Brain microvascular endothelial cell (primary cell): ENCODE data around the gene SERPIND1.

Experiments used
- DNase-seq: peaks from one replicate; pipeline ENCODE4 v3.0.0-alpha.2; 2020
- H3K27ac ChIP-seq: fragments of 250-450 bp; sonication (Bioruptor Pico); 2 replicates; pipeline ENCODE4 v1.5.1; 2020; ENCODE audit warnings: mild to moderate bottlenecking, moderate library complexity
- H3K27me3 ChIP-seq: fragments of 250-450 bp; sonication (Bioruptor Pico); replicated peaks from 2 replicates; pipeline ENCODE4 v1.5.1; 2020; ENCODE audit warnings: mild to moderate bottlenecking
- H3K36me3 ChIP-seq: fragments of 250-450 bp; sonication (Bioruptor Pico); replicated peaks from 2 replicates; pipeline ENCODE4 v1.5.1; 2020; ENCODE audit warnings: mild to moderate bottlenecking
- H3K4me3 ChIP-seq: 2 replicates; pipeline ENCODE4 v1.5.1; 2011; ENCODE audit warnings: low read depth, mild to moderate bottlenecking, control low read depth, low read length, moderate library complexity
- in situ Hi-C: cut with HindIII; loops from 2 replicates; pipeline ENCODE4 v1.10.0; 2017; ENCODE audit warnings: low sequenced_read_pairs, low pct_ligation_motif_present
- TF ChIP-seq, protein P1 (sequence below): IDR thresholded peaks from 2 replicates; pipeline ENCODE4 v1.5.1; 2011; ENCODE audit warnings: low read depth, mild to moderate bottlenecking, moderate library complexity, low read length, control low read depth, inconsistent platforms; ENCODE audit errors: missing control alignments

The SERPIND1 gene

DNA sequence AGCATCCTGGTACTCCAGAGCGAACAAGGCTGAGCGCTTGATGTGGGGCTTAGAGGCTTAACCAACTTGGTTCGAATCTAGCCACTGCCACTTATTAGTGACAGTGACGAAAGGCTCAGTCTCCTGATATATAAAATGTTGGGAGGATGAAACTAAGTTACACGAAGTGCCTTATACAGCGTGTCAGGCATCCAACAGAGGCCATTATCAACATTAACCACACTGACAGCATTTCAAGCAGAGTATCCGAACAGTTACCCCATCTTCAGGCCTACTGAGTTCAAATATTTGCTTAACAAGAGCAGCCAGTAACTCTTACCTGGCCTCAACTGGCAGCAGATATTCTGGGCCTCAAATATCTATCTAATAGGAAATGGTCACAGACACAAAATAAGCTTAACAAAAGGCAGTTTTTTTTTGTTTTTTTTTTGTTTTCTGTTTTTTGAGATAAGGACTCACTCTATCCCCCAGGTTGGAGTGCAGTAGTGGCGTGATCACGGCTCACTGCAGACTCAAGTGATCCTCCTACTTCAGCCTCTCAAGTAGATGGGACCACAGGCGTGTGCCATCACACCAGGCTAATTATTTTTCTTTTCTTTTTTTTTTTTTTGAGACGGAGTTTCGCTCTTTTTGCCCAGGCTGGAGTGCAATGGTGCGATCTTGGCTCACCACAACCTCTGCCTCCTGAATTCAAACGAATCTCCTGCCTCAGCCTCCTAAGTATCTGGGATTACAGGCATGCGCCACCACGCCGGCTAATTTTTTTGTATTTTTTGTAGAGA lies 2.9 kb downstream of the SERPIND1 start:
- TF ChIP-seq, protein P1, sequence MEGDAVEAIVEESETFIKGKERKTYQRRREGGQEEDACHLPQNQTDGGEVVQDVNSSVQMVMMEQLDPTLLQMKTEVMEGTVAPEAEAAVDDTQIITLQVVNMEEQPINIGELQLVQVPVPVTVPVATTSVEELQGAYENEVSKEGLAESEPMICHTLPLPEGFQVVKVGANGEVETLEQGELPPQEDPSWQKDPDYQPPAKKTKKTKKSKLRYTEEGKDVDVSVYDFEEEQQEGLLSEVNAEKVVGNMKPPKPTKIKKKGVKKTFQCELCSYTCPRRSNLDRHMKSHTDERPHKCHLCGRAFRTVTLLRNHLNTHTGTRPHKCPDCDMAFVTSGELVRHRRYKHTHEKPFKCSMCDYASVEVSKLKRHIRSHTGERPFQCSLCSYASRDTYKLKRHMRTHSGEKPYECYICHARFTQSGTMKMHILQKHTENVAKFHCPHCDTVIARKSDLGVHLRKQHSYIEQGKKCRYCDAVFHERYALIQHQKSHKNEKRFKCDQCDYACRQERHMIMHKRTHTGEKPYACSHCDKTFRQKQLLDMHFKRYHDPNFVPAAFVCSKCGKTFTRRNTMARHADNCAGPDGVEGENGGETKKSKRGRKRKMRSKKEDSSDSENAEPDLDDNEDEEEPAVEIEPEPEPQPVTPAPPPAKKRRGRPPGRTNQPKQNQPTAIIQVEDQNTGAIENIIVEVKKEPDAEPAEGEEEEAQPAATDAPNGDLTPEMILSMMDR, result no peak
- DNase-seq, result no peak
- in situ Hi-C loops, result no loop called here
- Histone ChIP-seq H3K27ac (peak overlapping the region; percentile 70), H3K36me3 (peaks cover 4% of the 10 kb centered on the region), H3K4me3 (no peak overlapping the region), H3K27me3 (no peaks in the 10 kb centered on the region)

DNA sequence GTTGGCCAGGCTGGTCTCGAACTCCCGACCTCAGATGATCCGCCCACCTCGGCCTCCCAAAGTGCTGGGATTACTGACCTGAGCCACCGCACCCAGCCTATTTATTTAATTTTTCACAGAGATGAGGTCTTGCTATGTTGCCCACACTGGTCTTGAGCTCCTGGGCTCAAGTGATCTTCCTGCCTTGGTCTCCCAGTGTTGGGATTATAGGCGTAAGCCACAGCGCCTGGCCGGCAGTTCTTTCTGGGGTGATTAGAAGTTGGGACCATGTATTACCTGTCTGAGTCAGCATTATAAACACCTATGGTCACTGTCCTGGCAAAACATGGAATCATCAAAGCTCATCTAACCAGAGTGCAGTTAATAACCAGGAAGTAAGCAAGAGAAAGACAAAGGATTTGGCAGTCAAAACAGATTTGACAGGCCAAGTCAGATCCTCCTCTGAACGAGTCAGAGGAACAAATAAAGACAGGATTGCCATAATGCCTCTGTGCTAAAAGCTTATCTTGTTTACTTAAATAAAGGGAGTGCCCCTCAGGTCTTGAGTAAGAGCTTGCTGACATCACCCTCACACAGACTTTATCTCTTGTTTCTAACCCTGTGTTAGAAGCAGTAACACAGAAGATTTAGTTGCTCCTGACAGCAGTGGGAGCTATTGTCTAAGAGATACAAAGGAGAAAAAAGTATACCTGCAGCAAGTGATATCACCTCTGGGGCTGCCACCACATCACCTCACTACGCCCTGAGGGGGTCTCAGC lies 3.7 kb downstream of the SERPIND1 start:
- peak; percentile 84 for DNase-seq
- in situ Hi-C loops, result no loop called here
- TF ChIP-seq, protein P1, result peak; percentile 22
- Histone ChIP-seq H3K27ac (peak overlapping the region; percentile 70), H3K4me3 (no peak overlapping the region), H3K27me3 (no peaks in the 10 kb centered on the region), H3K36me3 (peaks cover 2% of the 10 kb centered on the region)

DNA sequence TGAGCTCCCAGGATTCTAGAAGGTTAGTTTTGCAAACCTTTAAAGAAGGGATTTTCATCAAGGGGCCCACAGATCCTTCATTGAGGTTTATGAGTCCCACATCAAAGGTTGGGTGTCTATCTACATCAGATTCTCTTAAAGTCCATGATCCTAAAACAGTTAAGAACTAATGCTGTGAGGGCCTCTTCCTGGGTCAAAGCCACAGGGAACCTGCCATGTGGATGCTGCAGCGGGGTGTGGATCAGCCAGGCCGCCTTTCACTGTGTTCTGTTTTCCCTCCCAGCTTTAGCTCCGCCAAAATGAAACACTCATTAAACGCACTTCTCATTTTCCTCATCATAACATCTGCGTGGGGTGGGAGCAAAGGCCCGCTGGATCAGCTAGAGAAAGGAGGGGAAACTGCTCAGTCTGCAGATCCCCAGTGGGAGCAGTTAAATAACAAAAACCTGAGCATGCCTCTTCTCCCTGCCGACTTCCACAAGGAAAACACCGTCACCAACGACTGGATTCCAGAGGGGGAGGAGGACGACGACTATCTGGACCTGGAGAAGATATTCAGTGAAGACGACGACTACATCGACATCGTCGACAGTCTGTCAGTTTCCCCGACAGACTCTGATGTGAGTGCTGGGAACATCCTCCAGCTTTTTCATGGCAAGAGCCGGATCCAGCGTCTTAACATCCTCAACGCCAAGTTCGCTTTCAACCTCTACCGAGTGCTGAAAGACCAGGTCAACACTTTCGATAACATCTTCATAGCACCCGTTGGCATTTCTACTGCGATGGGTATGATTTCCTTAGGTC lies 5.3 kb downstream of the SERPIND1 start:
- H3K36me3 ChIP-seq, result peaks cover 2% of the 10 kb centered on the region
- in situ Hi-C loops, result no loop called here
- peak overlapping the region; percentile 12 for H3K27ac ChIP-seq
- DNase-seq, result no peak
- H3K27me3 ChIP-seq, result no peaks in the 10 kb centered on the region
- TF ChIP-seq, protein P1, result no peak
- H3K4me3 ChIP-seq, result no peak overlapping the region

DNA sequence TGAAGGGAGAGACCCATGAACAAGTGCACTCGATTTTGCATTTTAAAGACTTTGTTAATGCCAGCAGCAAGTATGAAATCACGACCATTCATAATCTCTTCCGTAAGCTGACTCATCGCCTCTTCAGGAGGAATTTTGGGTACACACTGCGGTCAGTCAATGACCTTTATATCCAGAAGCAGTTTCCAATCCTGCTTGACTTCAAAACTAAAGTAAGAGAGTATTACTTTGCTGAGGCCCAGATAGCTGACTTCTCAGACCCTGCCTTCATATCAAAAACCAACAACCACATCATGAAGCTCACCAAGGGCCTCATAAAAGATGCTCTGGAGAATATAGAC lies 5.9 kb downstream of the SERPIND1 start:
- H3K27me3 ChIP-seq, result no peaks in the 10 kb centered on the region

DNA sequence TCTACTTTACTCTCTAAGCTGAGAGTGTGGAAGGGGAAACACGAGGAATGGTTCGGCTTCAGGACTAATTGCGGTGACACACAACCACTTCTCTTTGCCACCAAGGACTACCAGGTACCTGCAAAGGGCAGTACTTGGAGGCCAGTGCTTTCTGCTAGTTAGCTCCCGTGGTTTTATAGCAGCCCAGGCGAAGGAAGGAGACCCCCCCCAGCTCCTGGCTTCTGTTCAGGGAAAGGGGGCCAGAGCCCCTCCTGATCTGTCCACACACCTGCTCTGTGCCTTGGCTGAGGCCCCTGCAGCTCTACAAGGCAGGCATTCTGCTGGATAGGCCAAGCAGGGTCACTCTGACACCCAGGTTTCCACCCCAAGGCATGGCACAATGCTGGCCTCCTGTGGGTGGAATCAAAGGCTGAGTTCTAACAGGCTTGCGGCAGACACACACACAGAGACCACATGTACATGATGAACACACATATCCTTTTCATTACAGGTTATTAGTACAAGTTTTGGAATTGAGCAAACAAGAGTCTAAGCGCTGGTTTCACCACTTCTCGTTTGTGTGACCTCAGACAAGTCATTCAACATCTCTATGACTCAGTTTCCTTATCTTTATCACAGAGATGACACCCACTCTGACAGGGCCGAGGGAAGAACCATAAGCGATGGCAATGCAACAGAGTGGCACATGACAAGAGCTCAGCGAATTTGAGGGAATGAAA lies 7.5 kb downstream of the SERPIND1 start:
- in situ Hi-C loops, result no loop called here
- peak; percentile 51 for DNase-seq
- Histone ChIP-seq H3K36me3 (peaks cover 8% of the 10 kb centered on the region), H3K4me3 (no peak overlapping the region), H3K27ac (peak overlapping the region; percentile 48), H3K27me3 (no peaks in the 10 kb centered on the region)
- TF ChIP-seq, protein P1, result no peak

More for the DNA sequence above, 5.9 kb downstream of the SERPIND1 start:
- in situ Hi-C loops, result no loop called here
- Histone ChIP-seq H3K36me3 (peaks cover 2% of the 10 kb centered on the region), H3K27ac (peak overlapping the region; percentile 45), H3K4me3 (no peak overlapping the region)
- TF ChIP-seq, protein P1, result no peak
- peak; percentile 66 for DNase-seq
